Subcutaneous adipose tissue (tissue), 4 donors: Measurements from ENCODE around the gene KLHDC10. TPM values are rescaled to one million over a fixed set of nuclear protein-coding genes. Genes with fewer than 3 reads are reported as not detected.

ENCODE experiments used
- CTCF ChIP-seq: fragments of 450-650 bp; IDR thresholded peaks from one replicate; pipeline ENCODE4 v1.5.1; 2016; ENCODE audit warnings: low read depth, mild to moderate bottlenecking, control low read depth, antibody characterized with exemption, moderate library complexity
- total RNA-seq, 4 donors: library from RNA; depleted of rRNA; stranded (reverse); fragments of >200 nt; gene quantifications; one replicate each; pipeline ENCODE4 v1.1.0, GENCODE V29; 2016

KLHDC10 gene
- total RNA-seq, 4 donors from 2014 or later, result 18.9 to 29.3 (median 25.1) TPM

- no peak for TF ChIP-seq CTCF
Observed at GRCh38 chr7:130141884-130142653, 71.7 kb downstream of the KLHDC10 start.

GRCh38 chr7:130142654-130143333 lies 72.5 kb downstream of the KLHDC10 start:
- no peak for TF ChIP-seq CTCF

- TF ChIP-seq CTCF, result no peak
Observed at GRCh38 chr7:130143334-130143732, 73.0 kb downstream of the KLHDC10 start.

- TF ChIP-seq CTCF, result no peak
Observed at GRCh38 chr7:130143986-130144311, 73.6 kb downstream of the KLHDC10 start.

- TF ChIP-seq CTCF, result no peak
Observed at GRCh38 chr7:130144312-130145171, 74.2 kb downstream of the KLHDC10 start.

GRCh38 chr7:130145424-130146100 lies 75.2 kb downstream of the KLHDC10 start:
- TF ChIP-seq CTCF, result no peak
